ENCODE data around the gene COG5.

COG5 gene

DNA sequence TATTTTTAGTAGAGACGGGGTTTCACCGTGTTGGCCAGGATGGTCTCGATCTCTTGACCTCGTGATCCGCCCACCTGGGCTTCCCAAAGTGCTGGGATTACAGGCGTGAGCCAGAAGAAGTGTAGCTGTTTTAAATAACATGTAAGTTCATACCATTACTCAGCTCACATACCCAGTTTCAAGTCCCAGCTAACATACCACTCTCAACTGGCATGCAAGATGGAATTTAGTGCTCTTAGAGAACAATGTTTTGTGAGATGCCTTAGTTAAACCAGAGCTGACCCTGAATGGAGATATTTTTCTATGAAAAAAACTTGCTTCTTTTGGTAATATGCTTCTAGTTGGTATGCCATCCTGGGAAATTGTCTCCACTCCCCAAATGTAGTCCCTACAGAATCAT lies 357.6 kb downstream of the COG5 start:
- no peak for DNase-seq (ENCODE audit: low read depth)
- TF ChIP-seq, protein P1, sequence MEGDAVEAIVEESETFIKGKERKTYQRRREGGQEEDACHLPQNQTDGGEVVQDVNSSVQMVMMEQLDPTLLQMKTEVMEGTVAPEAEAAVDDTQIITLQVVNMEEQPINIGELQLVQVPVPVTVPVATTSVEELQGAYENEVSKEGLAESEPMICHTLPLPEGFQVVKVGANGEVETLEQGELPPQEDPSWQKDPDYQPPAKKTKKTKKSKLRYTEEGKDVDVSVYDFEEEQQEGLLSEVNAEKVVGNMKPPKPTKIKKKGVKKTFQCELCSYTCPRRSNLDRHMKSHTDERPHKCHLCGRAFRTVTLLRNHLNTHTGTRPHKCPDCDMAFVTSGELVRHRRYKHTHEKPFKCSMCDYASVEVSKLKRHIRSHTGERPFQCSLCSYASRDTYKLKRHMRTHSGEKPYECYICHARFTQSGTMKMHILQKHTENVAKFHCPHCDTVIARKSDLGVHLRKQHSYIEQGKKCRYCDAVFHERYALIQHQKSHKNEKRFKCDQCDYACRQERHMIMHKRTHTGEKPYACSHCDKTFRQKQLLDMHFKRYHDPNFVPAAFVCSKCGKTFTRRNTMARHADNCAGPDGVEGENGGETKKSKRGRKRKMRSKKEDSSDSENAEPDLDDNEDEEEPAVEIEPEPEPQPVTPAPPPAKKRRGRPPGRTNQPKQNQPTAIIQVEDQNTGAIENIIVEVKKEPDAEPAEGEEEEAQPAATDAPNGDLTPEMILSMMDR (IDR thresholded peaks at IDR 0.05; ENCODE audit: control insufficient read depth, extremely low read depth, insufficient read depth): no peak
- no peak overlapping the region for H3K4me3 ChIP-seq (ENCODE audit: low read depth, low read length)

DNA sequence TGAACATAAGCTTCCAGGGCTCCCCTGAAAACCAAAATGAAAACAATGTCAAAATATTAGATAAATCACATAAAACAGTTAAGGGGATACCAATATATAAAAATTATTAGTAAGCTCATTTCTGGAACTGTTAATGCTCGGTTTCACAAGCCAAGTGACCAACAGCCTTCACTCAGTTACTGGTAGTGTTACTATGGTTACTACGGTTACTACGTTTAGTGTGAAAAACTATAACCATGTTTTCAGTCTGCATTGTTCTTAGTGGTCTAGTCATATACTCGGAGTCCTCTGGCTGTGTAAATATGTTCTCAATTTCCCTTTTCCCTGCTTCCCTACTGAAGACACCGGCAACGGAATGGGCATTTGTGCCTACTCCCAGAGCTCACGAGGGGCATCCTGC lies 360.1 kb downstream of the COG5 start:
- DNase-seq (ENCODE audit: low read depth): no peak
- TF ChIP-seq, protein P1 (IDR thresholded peaks at IDR 0.05; ENCODE audit: control insufficient read depth, extremely low read depth, insufficient read depth): no peak
- H3K4me3 ChIP-seq (ENCODE audit: low read depth, low read length): no peak overlapping the region

DNA sequence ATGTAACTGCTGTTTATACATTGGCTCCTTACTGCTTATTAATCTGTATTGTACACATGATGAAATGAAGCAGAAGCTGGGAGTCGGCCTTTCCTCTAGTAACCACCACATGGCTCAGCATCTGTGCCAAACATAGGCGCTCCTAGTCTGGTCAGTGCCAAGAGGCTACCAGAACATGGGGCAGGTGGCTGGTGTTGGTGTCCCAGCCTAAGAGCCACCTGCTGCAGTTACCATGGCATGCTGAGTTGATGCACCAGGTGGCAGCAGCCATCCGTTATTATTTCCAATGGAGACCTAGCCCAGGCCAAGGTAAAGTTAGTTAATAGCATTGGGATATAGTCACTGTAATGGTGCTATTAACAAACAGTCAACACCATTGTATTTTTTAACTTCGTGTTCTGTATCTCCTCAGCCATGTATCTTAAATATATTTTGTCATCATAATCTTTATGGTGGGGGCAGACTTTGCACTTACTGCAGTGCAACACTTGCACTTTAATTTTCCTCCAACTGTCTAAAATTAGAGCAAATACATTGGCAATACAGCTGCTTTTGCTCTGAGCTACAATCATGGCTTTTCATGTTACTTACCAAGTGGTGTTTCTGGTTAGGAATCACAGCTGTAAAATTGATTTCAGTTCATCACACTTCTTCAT lies 361.8 kb downstream of the COG5 start:
- H3K4me3 ChIP-seq (ENCODE audit: low read depth, low read length): no peak overlapping the region
- DNase-seq (ENCODE audit: low read depth): peak; percentile 48
- TF ChIP-seq, protein P1 (IDR thresholded peaks at IDR 0.05; ENCODE audit: control insufficient read depth, extremely low read depth, insufficient read depth): peak; percentile 94

DNA sequence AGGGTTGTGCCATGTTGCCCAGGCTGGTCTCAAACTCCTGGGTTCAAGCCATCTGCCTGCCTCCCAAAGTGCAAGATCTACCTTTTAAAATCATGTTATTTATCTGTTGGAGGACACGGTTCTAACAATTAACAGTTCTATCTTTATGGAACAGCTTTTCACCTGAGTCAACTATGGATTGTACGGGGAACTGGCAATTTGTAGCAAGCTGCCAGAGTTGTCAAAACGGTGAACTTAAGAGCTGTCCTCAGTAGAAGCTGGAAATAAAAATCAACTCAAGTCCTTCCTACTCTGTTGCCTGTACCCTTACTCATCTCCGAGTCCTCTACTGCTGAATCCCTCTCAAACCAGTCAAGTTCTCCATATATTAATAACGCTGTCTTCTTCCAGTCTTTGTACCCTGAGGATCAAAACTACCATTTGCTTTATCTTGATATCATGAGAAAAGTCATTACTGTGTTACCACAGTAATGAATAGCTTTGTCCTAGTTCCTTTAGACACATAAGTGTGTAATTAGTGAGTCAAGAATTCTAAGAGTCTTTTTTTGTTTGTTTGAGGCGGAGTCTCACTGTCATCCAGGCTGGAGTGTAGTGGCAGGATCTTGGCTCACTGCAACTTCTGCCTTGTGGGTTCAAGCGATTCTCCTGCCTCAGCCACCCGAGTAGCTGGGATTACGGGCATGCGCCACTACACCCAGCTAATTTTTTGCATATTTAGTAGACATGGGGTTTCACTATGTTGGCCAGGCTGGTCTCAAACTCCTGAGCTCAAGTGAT lies 366.7 kb downstream of the COG5 start:
- no peak overlapping the region for H3K4me3 ChIP-seq (ENCODE audit: low read depth, low read length)
- DNase-seq (ENCODE audit: low read depth): peak; percentile 41
- TF ChIP-seq, protein P1 (IDR thresholded peaks at IDR 0.05; ENCODE audit: control insufficient read depth, extremely low read depth, insufficient read depth): no peak

DNA sequence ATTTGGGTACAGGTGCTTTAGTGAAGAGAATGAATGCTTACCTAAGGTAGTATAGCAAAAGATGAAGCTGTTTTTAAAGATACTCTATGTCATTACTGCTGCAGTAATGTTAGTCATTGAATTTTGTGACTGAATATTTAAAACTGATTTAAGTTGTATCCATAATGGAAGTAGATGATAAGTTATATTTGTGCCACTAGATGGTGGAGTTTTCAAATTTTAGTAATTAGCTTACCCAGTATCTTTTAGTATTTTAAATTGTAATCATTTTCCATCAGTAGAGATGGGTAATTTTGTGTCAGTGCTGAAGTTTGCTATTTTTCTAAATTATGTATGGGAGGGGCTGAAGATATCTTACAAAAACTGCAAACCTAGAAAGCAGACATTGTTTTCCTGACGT lies 369.7 kb downstream of the COG5 start:
- TF ChIP-seq, protein P1 (IDR thresholded peaks at IDR 0.05; ENCODE audit: control insufficient read depth, extremely low read depth, insufficient read depth): peak; percentile 24; the same call in 1 of the 2 replicates
- no peak for DNase-seq (ENCODE audit: low read depth)
- H3K4me3 ChIP-seq (ENCODE audit: low read depth, low read length): no peak overlapping the region

DNA sequence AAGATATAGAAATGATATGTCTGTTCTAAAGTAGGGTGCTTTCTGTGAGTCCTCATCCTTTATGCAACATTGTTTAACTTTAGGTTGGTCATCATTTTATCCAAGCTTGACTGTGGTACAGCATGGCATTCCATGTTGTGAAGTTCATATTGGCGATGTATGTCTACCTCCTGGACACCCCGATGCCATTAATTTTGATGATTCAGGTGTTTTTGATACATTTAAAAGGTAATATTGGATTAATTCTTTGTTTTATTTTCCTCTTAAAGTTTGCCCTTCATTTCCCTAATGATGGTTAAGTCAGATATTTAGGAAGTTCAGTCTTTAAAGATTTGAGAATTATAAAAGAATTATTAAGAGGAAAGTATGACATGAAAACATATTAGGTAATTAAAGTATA lies 373.6 kb downstream of the COG5 start:
- TF ChIP-seq, protein P1 (IDR thresholded peaks at IDR 0.05; ENCODE audit: control insufficient read depth, extremely low read depth, insufficient read depth): no peak
- no peak for DNase-seq (ENCODE audit: low read depth)
- H3K4me3 ChIP-seq (ENCODE audit: low read depth, low read length): no peak overlapping the region
